Dermis blood vessel endothelial cell (primary cell): ENCODE results near the gene PAPOLB. TPM values are rescaled to one million over a fixed set of nuclear protein-coding genes. Genes with fewer than 3 reads are reported as not detected.
A peak's percentile ranks its signal among the peaks of the same experiment; 100 is the strongest.

Source experiments
- DNase-seq: peaks from one replicate; pipeline ENCODE4 v3.0.0; 2010
- total RNA-seq: library from RNA; depleted of rRNA; stranded (reverse); fragments of >200 nt; gene quantifications from 2 replicates; pipeline ENCODE4 v1.2.3, GENCODE V29; 2014

PAPOLB gene
- total RNA-seq, 1 donor from 2014 or later: 0.34 TPM

DNA sequence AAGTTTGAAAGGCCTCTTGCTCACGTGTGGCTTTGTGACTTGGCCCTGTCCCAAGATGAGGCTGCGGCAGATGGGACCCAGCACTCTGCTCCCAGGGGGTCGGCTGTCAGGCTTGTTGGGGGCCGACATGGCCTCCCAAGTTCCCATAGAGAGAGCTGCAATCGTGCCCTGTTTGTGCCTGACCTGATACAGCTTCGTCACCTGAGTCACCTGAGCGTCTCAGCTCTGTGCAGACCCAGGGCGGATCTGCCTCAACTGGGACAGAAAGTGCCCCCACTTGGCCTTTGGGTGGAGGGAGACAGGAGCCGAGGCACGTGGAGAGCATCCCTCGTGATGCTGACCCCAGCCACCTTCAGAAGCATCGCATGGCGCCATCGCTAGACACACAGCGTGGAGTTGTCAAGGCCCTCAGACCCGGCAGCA lies 21.7 kb downstream of the PAPOLB start:
- no peak for DNase-seq

DNA sequence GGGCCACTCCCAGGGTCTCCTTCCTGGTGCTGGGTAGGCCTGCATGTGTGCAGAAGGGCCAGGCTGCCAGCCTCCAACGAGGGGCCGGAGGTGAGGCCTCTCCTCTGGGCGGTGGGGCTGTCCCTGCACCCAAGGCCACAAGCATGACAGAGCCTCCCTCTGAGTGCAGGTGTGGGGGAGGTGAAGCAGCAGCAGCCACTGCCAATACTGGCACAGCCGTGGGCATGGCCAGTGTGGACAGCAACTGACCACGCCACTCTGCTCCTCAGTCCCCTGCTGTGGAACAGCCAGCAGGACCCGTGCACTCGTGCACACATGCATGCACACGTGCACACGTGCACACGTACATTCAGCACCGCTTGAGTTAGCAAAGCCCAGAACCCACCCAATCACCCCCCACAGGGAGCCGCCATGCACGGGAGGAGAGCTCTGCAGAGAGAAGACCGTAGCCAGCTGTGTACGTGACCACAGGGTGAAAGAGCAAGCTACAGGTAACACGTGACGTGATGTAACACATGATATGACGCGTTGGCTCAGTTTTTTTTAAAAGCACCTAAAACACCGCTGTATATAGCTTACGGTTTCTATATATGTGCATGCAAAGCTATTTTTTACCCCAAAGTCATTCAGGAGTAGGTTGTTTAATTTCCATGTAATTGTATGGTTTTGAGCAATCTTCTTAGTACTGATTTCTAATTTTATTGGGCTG lies 23.1 kb downstream of the PAPOLB start:
- no peak for DNase-seq

DNA sequence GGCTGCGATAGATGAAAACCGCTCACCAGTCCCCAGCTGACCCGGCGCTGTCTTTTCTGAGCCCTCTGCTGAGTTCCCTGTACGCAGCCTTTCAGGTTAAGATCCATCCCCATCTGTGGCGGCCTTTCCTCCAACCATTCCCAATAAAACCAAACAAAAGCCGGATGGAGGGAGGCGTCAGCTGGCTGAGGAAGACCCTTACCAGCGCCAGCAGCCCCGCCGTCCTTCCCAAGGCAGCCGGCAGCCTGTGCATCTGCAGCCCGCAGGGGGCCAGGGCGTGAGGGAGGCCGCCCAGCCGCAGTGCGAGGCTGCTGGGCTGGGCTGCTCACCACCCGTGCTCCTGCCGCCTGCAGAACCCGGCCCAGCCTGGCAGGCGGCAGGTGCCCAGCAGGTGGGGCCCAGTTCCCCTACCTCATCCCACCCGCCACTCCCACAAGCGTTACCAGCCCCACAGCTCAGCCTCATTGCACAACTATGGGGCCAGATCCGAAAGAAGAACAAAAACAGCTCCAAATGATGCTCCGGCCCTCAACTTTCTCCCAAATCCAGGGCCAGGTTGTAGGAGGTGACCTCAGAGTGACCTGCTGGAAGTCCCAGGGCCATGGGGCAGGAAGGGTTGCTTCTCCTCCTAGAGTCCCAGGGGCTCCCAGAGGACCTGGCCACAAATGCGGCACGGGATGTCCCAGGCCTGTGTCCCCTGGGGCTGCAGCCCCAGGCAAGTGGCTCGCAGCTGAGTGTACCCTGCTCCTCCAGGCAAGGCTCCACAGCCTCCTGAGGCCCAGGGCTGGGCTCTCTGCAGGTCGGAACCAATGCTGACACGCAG lies 23.8 kb downstream of the PAPOLB start:
- no peak for DNase-seq

- DNase-seq: no peak
Observed at GRCh38 chr7:4837041-4837802, 24.6 kb downstream of the PAPOLB start.

DNA sequence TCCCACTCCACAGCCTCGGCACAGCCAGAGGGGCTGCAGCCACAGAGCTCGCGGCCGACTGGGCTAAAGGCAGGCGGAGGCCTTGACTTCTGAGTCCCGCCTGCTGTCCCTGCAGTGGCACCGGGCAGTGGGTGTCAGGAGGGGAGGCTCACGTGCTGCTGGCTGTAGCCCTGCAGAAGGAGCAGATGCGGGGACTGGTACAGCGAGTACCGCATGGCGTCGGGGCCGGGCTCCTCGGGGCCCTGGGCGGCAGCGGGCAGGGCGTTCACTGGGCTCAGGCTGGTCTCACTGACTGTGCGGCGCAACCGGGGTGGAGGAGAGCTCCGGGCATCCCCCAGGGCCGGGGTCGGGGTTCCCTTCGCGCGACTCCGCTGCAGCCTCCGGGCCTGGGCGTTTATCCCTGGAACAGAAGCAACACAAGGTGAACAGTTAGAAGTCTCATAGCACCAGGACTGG lies 25.6 kb downstream of the PAPOLB start:
- DNase-seq: no peak

DNA sequence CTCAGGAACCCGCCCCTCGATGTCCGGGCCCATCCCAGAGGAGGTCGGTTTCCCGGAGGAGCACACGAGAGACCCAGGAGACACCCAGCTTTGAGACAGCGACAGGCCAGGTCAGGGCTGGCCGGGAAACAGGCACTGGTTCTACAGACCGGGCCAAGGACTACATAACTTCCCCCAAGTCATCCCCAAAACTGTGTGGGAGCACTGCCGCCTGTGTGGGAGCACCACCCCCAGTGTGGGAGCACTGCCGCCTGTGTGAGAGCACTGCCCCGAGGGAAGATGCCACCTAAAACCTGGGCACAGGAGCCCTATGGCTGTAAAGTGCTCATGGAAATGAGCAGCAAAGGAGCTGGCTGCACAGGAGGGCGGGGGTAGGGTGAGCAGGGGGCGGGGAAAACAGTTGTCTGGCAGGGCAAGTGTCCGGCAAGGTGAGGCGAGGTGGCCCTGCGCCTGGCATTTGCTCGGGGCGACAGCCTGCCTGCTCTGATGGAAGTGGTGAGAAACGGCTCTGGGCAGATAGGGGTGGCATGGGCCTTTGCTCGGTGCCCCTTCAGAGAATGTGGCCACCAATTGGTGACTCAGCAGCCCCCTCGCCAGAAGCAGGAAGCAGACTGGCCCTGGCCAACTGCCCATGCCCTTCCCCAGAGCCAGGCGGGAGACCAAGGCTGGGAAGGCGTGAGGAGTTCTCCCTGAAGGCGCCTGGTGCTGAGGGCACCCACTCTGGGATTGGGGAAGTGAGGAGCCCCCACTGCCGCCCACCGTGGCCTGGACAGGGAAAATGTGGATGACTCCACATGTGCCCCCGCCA lies 26.2 kb downstream of the PAPOLB start:
- DNase-seq: no peak

- no peak for DNase-seq
Observed at GRCh38 chr7:4834601-4835397, 27.0 kb downstream of the PAPOLB start.

DNA sequence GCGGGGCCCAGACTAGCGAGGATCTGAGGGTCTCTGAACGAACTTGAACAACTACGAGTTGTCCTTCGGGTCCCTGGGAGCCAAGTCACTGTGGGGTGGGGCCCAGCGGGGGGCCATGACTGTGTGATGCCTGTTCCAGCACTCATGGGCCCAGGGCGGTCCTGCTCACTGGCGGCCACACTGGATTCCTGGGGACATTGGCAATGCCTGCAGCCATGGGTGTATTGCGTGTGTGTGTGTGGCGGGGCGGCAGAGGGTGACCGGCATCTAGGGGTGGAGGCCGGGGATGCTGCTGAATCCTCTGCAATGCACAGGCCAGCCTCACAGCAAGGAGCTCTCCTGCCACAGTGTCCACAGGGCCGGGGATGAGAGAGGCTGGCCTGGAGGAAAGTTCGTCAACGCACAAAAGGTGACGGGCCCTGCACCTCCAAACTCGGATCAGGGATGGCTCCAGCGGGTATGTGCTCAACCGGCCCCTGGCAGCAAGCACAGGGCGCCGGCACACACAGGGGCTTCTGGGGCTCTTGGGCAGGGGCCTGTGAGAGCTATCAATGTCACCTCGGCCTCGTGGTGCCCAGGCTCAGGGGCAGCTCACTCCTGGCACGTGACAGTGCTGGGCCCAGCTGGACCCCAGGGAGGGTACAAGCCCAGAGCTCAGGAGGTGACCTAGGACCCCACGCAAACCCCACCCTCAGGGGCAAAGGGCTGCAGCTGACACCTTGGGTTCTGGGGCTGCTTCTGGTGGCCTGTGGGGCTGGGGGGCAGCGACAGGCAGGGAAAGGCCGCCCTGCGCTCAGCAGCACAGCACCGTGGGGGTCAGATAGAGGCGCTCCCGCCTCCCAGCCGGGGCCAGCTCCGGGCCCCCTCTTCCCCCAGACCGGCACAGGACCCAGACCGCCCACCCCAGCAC lies 27.9 kb downstream of the PAPOLB start:
- no peak for DNase-seq

DNA sequence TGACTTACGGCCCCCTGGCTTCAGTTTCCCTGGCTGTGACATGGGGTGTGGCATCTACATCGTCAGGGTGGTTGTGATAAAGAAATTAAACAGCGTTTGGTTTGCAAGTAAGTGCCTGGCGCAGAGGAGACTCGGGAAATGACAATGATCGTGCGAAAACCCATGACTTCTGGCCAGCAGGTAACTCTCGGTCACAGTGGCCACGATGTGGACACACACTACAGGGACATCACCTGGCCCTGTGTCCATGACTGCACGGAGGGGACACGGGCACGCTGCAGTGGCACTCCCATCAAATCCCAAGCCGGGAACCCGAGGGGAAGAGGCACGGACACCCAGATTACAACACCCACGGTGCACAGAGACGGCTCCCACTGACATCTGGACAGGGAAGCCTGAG lies 28.7 kb downstream of the PAPOLB start:
- DNase-seq: no peak

GRCh38 chr7:4832711-4833110 lies 29.1 kb downstream of the PAPOLB start:
- no peak for DNase-seq

DNA sequence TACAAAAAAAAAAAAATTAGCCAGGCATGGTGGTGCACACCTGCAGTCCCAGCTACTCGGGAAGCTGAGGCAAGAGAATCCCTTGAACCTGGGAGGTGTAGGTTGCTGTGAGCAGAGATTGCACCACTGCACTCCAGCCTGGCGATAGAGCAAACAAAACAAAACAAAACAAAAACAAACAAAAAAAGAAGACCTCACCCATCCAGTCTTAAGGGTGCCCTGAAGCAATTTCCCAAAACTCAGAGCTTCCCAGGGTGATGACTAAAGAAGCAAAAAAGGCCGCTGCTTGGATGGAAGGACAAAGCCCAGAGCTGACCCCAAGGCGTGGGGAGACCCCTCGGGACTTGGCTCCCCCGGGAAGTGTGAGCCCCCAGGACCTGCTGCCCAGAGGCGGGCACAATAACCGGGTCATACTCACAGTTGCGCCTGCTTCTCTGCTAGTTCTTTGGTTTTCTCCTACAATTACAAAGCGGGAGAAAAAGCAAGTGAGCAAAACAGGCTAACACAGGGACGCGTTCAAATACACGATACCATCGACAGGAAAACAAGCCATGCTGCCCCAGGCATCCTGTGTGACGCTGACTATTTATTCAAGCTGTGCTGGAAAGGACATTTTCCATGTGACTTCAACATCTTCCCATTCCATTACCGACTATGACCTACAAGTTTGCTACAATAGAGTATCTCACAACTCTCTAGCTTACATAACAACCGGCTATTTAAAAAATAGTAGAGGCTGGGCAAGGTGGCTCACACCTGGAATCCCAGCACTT lies 29.9 kb downstream of the PAPOLB start:
- DNase-seq: peak; percentile 47

DNA sequence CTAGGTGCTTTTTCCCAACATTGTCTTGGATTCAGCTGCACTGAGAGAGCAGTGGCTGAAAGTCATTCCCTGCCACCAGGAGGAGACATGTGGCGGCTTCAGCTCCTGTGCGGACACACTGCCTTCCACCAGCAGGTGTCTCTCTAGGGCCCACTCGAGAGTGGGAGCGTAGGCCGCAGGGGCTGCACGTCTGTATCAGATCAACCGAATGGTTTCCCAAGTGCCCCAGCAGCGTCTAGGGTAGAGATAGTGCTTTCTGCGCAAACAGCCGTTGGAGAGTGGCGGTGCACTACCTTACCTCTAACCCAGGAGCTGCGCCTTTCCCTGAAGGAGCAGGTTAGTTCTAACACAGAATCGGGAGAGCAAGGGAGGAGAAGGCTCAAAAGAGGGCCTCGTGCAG lies 31.7 kb downstream of the PAPOLB start:
- DNase-seq: peak; percentile 89

GRCh38 chr7:4828720-4829383 lies 33.0 kb downstream of the PAPOLB start:
- DNase-seq: no peak

- no peak for DNase-seq
Observed at GRCh38 chr7:4825081-4825480, 36.7 kb downstream of the PAPOLB start.

- DNase-seq: no peak
Observed at GRCh38 chr7:4824120-4824775, 37.6 kb downstream of the PAPOLB start.

GRCh38 chr7:4823441-4824119 lies 38.2 kb downstream of the PAPOLB start:
- DNase-seq: no peak

DNA sequence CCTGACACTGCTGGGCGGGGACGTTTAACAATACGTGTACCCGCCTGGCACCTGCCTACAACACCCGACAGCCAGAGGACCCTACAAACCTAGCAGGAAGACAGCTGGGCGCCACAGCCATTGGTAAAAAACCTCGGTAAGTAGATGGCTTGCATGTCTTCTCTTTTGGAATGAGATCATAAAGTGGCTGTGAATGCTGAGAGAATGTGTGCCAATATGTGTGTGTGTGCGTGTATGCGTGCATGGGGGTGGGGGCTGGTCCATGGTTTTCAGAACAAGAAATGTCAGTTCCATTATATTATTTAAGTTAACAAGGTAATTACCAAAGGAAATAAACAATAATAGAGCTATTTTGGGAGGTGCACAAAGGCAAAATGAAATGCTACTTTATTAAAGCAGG lies 39.2 kb downstream of the PAPOLB start:
- no peak for DNase-seq

DNA sequence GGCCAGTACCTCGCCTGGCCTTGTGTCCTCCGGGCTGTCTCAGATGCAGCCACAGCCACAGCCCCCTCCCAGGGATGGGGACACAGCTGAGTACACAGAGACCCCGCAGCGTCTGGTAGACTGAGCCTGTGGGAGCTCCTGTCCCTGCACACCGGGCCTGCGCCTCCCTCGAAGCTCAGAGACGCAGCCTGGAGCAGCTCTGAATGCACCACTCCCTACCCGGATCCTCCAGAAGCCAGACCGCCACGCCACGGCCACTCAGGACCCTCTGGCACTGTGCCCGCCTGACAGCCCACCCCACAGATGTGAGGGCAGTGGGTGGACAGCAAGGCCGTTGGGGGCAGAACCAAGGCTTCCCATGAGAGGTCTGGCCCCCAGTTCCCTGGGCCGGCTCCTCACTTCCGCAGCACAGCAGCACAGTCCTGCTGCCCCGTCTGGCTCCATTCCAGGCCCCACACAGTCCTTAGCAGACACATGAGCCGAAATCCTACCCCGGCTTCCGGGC lies 40.8 kb downstream of the PAPOLB start:
- DNase-seq: no peak
